H9 (cell line): ENCODE measurements around the gene ADNP2. TPM values are rescaled to one million over a fixed set of nuclear protein-coding genes. Genes with fewer than 3 reads are reported as not detected.

Source experiments
- DNase-seq: peaks from one replicate; pipeline ENCODE4 v3.0.0-alpha.2; 2017
- H2AFZ ChIP-seq: one replicate; pipeline ENCODE4 v1.6.1; 2013; ENCODE audit warnings: mild to moderate bottlenecking, low read length, control low read depth, moderate library complexity
- H2AK5ac ChIP-seq: 2 replicates; pipeline ENCODE4 v1.6.1; 2013; ENCODE audit warnings: low read length, control low read depth, mixed read lengths; ENCODE audit not compliant: insufficient read length
- H2BK120ac ChIP-seq: one replicate; pipeline ENCODE4 v1.6.1; 2013; ENCODE audit warnings: low read depth, mild to moderate bottlenecking, low read length, control low read depth, inconsistent platforms; ENCODE audit not compliant: poor library complexity, severe bottlenecking
- H2BK12ac ChIP-seq: 2 replicates; pipeline ENCODE4 v1.6.1; 2013; ENCODE audit warnings: low read length, control low read depth, mixed read lengths, low read depth; ENCODE audit not compliant: insufficient read length
- H2BK15ac ChIP-seq: 2 replicates; pipeline ENCODE4 v1.6.1; 2013; ENCODE audit warnings: low read depth, low read length, control low read depth
- H2BK20ac ChIP-seq: one replicate; pipeline ENCODE4 v1.6.1; 2013; ENCODE audit warnings: low read depth, mild to moderate bottlenecking, low read length, control low read depth, inconsistent platforms; ENCODE audit not compliant: poor library complexity, severe bottlenecking
- H2BK5ac ChIP-seq: 2 replicates; pipeline ENCODE4 v1.6.1; 2013; ENCODE audit warnings: low read length, control low read depth, mixed read lengths; ENCODE audit not compliant: insufficient read length
- H3K14ac ChIP-seq: 2 replicates; pipeline ENCODE4 v1.6.1; 2013; ENCODE audit warnings: low read length, control low read depth; ENCODE audit not compliant: insufficient read depth
- H3K18ac ChIP-seq: 2 replicates; pipeline ENCODE4 v1.6.1; 2013; ENCODE audit warnings: low read depth, mild to moderate bottlenecking, mixed read lengths, low read length, control low read depth; ENCODE audit not compliant: insufficient read length
- H3K23ac ChIP-seq: 2 replicates; pipeline ENCODE4 v1.6.1; 2013; ENCODE audit warnings: low read length, control low read depth, mixed read lengths, low read depth; ENCODE audit not compliant: insufficient read length
- H3K23me2 ChIP-seq: 2 replicates; pipeline ENCODE4 v1.6.1; 2013; ENCODE audit warnings: low read depth, mild to moderate bottlenecking, mixed read lengths, low read length, control low read depth; ENCODE audit not compliant: insufficient read length, poor library complexity, severe bottlenecking
- H3K27ac ChIP-seq: 2 replicates; pipeline ENCODE4 v1.5.1; 2013; ENCODE audit warnings: low read length, control low read depth, mixed read lengths, low read depth; ENCODE audit not compliant: insufficient read length
- H3K27me3 ChIP-seq: 2 replicates; pipeline ENCODE4 v1.6.1; 2013; ENCODE audit warnings: low read length, control low read depth, inconsistent platforms; ENCODE audit not compliant: insufficient read depth
- H3K4ac ChIP-seq: 2 replicates; pipeline ENCODE4 v1.6.1; 2013; ENCODE audit warnings: low read depth, mild to moderate bottlenecking, control low read depth, inconsistent platforms, low read length, moderate library complexity
- H3K4me1 ChIP-seq: 2 replicates; pipeline ENCODE4 v1.6.1; 2013; ENCODE audit warnings: low read length, control low read depth, inconsistent platforms; ENCODE audit not compliant: insufficient read depth
- H3K4me2 ChIP-seq: 2 replicates; pipeline ENCODE4 v1.6.1; 2013; ENCODE audit warnings: low read length, control low read depth, mixed read lengths; ENCODE audit not compliant: insufficient read length, insufficient read depth
- H3K56ac ChIP-seq: 2 replicates; pipeline ENCODE4 v1.6.1; 2013; ENCODE audit warnings: low read depth, mild to moderate bottlenecking, mixed read lengths, low read length, control low read depth; ENCODE audit not compliant: insufficient read length
- H3K79me1 ChIP-seq: 2 replicates; pipeline ENCODE4 v1.6.1; 2013; ENCODE audit warnings: low read depth, mild to moderate bottlenecking, moderate library complexity, low read length, control low read depth, inconsistent platforms; ENCODE audit not compliant: insufficient read depth, poor library complexity, severe bottlenecking
- H3K79me2 ChIP-seq: 2 replicates; pipeline ENCODE4 v1.6.1; 2013; ENCODE audit warnings: low read length, control low read depth, inconsistent platforms; ENCODE audit not compliant: insufficient read depth
- H3K9ac ChIP-seq: 2 replicates; pipeline ENCODE4 v1.6.1; 2013; ENCODE audit warnings: low read length, control low read depth, mixed read lengths; ENCODE audit not compliant: insufficient read length; ENCODE audit errors: extremely low read depth
- H3K9me3 ChIP-seq: one replicate; pipeline ENCODE4 v1.6.1; 2013; ENCODE audit warnings: low read depth, low read length, inconsistent platforms; ENCODE audit not compliant: control insufficient read depth
- H3T11ph ChIP-seq: one replicate; pipeline ENCODE4 v1.6.1; 2013; ENCODE audit warnings: mild to moderate bottlenecking, low read length, control low read depth, inconsistent platforms
- H4K20me1 ChIP-seq: one replicate; pipeline ENCODE4 v1.6.1; 2013; ENCODE audit not compliant: control insufficient read depth, insufficient read length, insufficient read depth
- H4K5ac ChIP-seq: 2 replicates; pipeline ENCODE4 v1.6.1; 2013; ENCODE audit warnings: low read depth, mild to moderate bottlenecking, mixed read lengths, low read length, control low read depth; ENCODE audit not compliant: insufficient read length
- H4K8ac ChIP-seq: replicated peaks from 2 replicates; pipeline ENCODE4 v1.6.1; 2013; ENCODE audit warnings: low read length, control low read depth, mixed read lengths, low read depth; ENCODE audit not compliant: insufficient read length
- H4K91ac ChIP-seq: 2 replicates; pipeline ENCODE4 v1.6.1; 2013; ENCODE audit warnings: low read depth, mild to moderate bottlenecking, moderate library complexity, mixed read lengths, low read length, control low read depth; ENCODE audit not compliant: insufficient read length
- H3K27ac Mint-ChIP-seq, 3 experiments: 2 replicates in 2 of 3; 3 replicates in 1 of 3; pipeline ENCODE4 v1.8.0; 2020 to 2021; ENCODE audit warnings: mixed read lengths in 3 of 3, mild to moderate bottlenecking in 1 of 3, moderate library complexity in 1 of 3
- H3K27me3 Mint-ChIP-seq: 2 replicates; pipeline ENCODE4 v1.8.0; 2021; ENCODE audit warnings: low read depth, mild to moderate bottlenecking, moderate library complexity, mixed read lengths
- H3K36me3 Mint-ChIP-seq, 3 experiments: 2 replicates in 2 of 3; 3 replicates in 1 of 3; pipeline ENCODE4 v1.8.0; 2020 to 2021; ENCODE audit warnings: low read depth in 3 of 3, mixed read lengths in 3 of 3; ENCODE audit not compliant: insufficient read depth in 1 of 3
- H3K4me1 Mint-ChIP-seq, 2 experiments: 2 replicates each; pipeline ENCODE4 v1.8.0; 2020; ENCODE audit warnings: mixed read lengths in 2 of 2
- H3K4me3 Mint-ChIP-seq, 2 experiments: 2 replicates in 1 of 2; 3 replicates in 1 of 2; pipeline ENCODE4 v1.8.0; 2020 to 2021; ENCODE audit warnings: mild to moderate bottlenecking in 2 of 2, mixed read lengths in 2 of 2, moderate library complexity in 1 of 2
- H3K9me3 Mint-ChIP-seq, 2 experiments: 2 replicates in 1 of 2; 3 replicates in 1 of 2; pipeline ENCODE4 v1.8.0; 2020; ENCODE audit warnings: mild to moderate bottlenecking in 2 of 2, mixed read lengths in 2 of 2, moderate library complexity in 1 of 2
- CTCF ChIP-seq: fragments of 200-600 bp; sonication (generic); conservative IDR thresholded peaks from 3 replicates; pipeline ENCODE4 v1.8.0; 2021; ENCODE audit warnings: antibody characterized with exemption, mild to moderate bottlenecking
- WGBS: extraction: QIAGEN DNeasy Blood & Tissue Kit; methylation state at CpG from one replicate; pipeline ENCODE4 v1.1.7; 2013; ENCODE audit warnings: missing lambda C conversion rate, low lambda C conversion rate, mixed read lengths; ENCODE audit not compliant: insufficient read length; ENCODE audit errors: extremely low coverage; 5-methylcytosine and 5-hydroxymethylcytosine counted together
- total RNA-seq: library from RNA; stranded (reverse); gene quantifications from 2 replicates; pipeline ENCODE4 v1.2.1, GENCODE V29; 2021

The ADNP2 gene
- total RNA-seq, 1 experiment from 2014 or later: 53.5 TPM

- peaks cover 48 to 84% (median 79%) of the 10 kb centered on the region in 3 experiments for H3K36me3 Mint-ChIP-seq
- H3K27ac ChIP-seq: no peak overlapping the region
- H4K91ac ChIP-seq: no peak overlapping the region
- H2BK120ac ChIP-seq: no peak overlapping the region
- no peak overlapping the region for H2AK5ac ChIP-seq
- peaks cover 21 to 27% of the 10 kb centered on the region in 2 experiments for H3K4me1 Mint-ChIP-seq
- H2AFZ ChIP-seq: no peak overlapping the region
- H3K23me2 ChIP-seq: no peaks in the 10 kb centered on the region
- no peaks in the 10 kb centered on the region for H3K27me3 ChIP-seq
- WGBS: no CpG with 5 or more reads among the region's 1 CpG
- no peak overlapping the region for H3K18ac ChIP-seq
- H3K79me2 ChIP-seq: peaks cover 4% of the 10 kb centered on the region; the same call in 1 of the 2 replicates
- no peak overlapping the region for H3T11ph ChIP-seq
- no peaks in the 10 kb centered on the region for H3K9me3 ChIP-seq
- H4K5ac ChIP-seq: no peak overlapping the region
- no peak overlapping the region for H2BK15ac ChIP-seq
- H3K9me3 Mint-ChIP-seq: no peaks in the 10 kb centered on the region
- H3K9ac ChIP-seq: no peak overlapping the region
- H3K4me1 ChIP-seq: no peaks in the 10 kb centered on the region
- H3K79me1 ChIP-seq: no peaks in the 10 kb centered on the region
- no peak overlapping the region for H3K27ac Mint-ChIP-seq
- H4K8ac ChIP-seq: no peak overlapping the region
- no peak overlapping the region for H2BK5ac ChIP-seq
- no peaks in the 10 kb centered on the region for H3K27me3 Mint-ChIP-seq
- H3K56ac ChIP-seq: no peak overlapping the region
- H2BK20ac ChIP-seq: no peak overlapping the region
- H3K4me3 Mint-ChIP-seq: no peak overlapping the region
- H4K20me1 ChIP-seq: no peaks in the 10 kb centered on the region
- H2BK12ac ChIP-seq: no peak overlapping the region
- no peak for TF ChIP-seq CTCF
- H3K4ac ChIP-seq: no peak overlapping the region
- H3K23ac ChIP-seq: no peak overlapping the region
- no peak overlapping the region for H3K14ac ChIP-seq
- H3K4me2 ChIP-seq: no peak overlapping the region
- no peak for DNase-seq
Observed at GRCh38 chr18:80135136-80135535, 26.1 kb downstream of the ADNP2 start.
